SU-DHL-6 (cell line): ENCODE results near the gene KLHL29.

Experiments used
- H2AFZ ChIP-seq: fragments of 200-600 bp; sonication (generic); 2 replicates; pipeline ENCODE4 v1.6.1; 2014; ENCODE audit warnings: low read depth, mild to moderate bottlenecking, moderate library complexity, mixed read lengths, antibody characterized with exemption, low read length; ENCODE audit not compliant: severe bottlenecking
- H3F3A ChIP-seq: fragments of 200-600 bp; shearing (Covaris generic); 2 replicates; pipeline ENCODE4 v1.6.0; 2016; ENCODE audit warnings: antibody characterized with exemption, mild to moderate bottlenecking; ENCODE audit not compliant: insufficient read depth
- H3K27ac ChIP-seq: fragments of 200-600 bp; sonication (generic); 2 replicates; pipeline ENCODE4 v1.5.1; 2016; ENCODE audit warnings: low read depth, mild to moderate bottlenecking, low read length, moderate library complexity, mixed read lengths
- H3K27me3 ChIP-seq: fragments of 200-600 bp; sonication (generic), shearing (Covaris generic); 2 replicates; pipeline ENCODE4 v1.6.0; 2014; ENCODE audit warnings: mild to moderate bottlenecking, low read length
- H3K36me3 ChIP-seq: fragments of 200-600 bp; sonication (generic); 2 replicates; pipeline ENCODE4 v1.6.1; 2014; ENCODE audit warnings: mild to moderate bottlenecking, low read length, mixed read lengths
- H3K4me2 ChIP-seq: fragments of 300-600, 200-600 bp; shearing (Covaris generic), sonication (generic); 2 replicates; pipeline ENCODE4 v1.6.0; 2014; ENCODE audit warnings: low read length, low read depth, mild to moderate bottlenecking; ENCODE audit not compliant: poor library complexity, severe bottlenecking
- H3K4me3 ChIP-seq: fragments of 200-600 bp; sonication (generic); 2 replicates; pipeline ENCODE4 v1.5.1; 2014; ENCODE audit warnings: antibody characterized with exemption, low read length, mild to moderate bottlenecking, mixed read lengths; ENCODE audit not compliant: insufficient read depth, poor library complexity, severe bottlenecking
- H3K79me2 ChIP-seq: fragments of 200-600 bp; sonication (generic); 2 replicates; pipeline ENCODE4 v1.6.1; 2014; ENCODE audit warnings: mild to moderate bottlenecking, low read length, moderate library complexity; ENCODE audit not compliant: insufficient read depth
- H3K9ac ChIP-seq: fragments of 200-600 bp; sonication (generic); 2 replicates; pipeline ENCODE4 v1.7.0; 2014; ENCODE audit warnings: mild to moderate bottlenecking, low read length
- H3K9me2 ChIP-seq: fragments of 200-600 bp; sonication (generic); replicated peaks from 2 replicates; pipeline ENCODE4 v1.6.1; 2014; ENCODE audit warnings: low read length; ENCODE audit not compliant: insufficient read depth
- H3K9me3 ChIP-seq: fragments of 200-600 bp; sonication (generic); 2 replicates; pipeline ENCODE4 v1.6.1; 2014; ENCODE audit warnings: low read length, mixed read lengths; ENCODE audit not compliant: insufficient read depth
- H4K20me1 ChIP-seq: fragments of 200-600 bp; sonication (generic); 2 replicates; pipeline ENCODE4 v1.6.1; 2014; ENCODE audit warnings: low read depth, mild to moderate bottlenecking, antibody characterized with exemption, low read length, moderate library complexity, mixed read lengths
- CTCF ChIP-seq: fragments of 200-600 bp; sonication (generic); IDR thresholded peaks from one replicate; pipeline ENCODE4 v1.5.1; 2017; ENCODE audit warnings: antibody characterized with exemption, mild to moderate bottlenecking, low read length, moderate library complexity; ENCODE audit not compliant: insufficient read depth, poor library complexity, severe bottlenecking
- EZH2phosphoT487 ChIP-seq: fragments of 200-600 bp; sonication (generic), shearing (Covaris generic); conservative IDR thresholded peaks from 2 replicates; pipeline ENCODE4 v1.6.1; 2018; ENCODE audit warnings: mild to moderate bottlenecking, antibody characterized with exemption, low read length, moderate library complexity, mixed read lengths

Gene KLHL29

DNA sequence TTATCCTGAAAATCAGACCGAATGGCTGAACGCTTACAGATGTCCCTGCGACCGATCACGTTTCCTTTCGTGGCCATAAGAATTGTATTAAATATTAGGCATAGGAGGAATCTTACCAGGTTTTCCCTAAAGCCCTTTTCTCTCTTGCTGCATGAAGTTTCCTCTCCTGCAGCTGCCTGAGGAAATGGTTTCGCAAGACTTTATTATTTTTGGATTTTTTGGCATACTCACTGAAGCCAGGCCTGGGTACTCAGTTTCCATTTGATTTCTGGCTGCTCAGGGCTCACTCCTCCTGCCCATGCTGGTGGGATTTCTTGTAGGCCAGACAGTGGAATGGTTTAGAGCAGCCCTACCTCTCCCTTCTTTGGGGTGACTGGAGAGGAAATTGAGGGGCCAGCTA lies 114.0 kb downstream of the KLHL29 start:
- H3K27me3 ChIP-seq, result no peaks in the 10 kb centered on the region
- H4K20me1 ChIP-seq, result no peaks in the 10 kb centered on the region
- no peak overlapping the region for H3K27ac ChIP-seq
- H3K79me2 ChIP-seq, result no peaks in the 10 kb centered on the region
- H3K4me2 ChIP-seq, result no peak overlapping the region
- no peaks in the 10 kb centered on the region for H3K36me3 ChIP-seq
- H2AFZ ChIP-seq, result no peak overlapping the region
- no peaks in the 10 kb centered on the region for H3K9me3 ChIP-seq
- TF ChIP-seq EZH2phosphoT487 (no peak), CTCF (no peak)
- no peaks in the 10 kb centered on the region for H3F3A ChIP-seq
- H3K9ac ChIP-seq, result no peak overlapping the region
- H3K4me3 ChIP-seq, result no peak overlapping the region
- H3K9me2 ChIP-seq, result no peaks in the 10 kb centered on the region

DNA sequence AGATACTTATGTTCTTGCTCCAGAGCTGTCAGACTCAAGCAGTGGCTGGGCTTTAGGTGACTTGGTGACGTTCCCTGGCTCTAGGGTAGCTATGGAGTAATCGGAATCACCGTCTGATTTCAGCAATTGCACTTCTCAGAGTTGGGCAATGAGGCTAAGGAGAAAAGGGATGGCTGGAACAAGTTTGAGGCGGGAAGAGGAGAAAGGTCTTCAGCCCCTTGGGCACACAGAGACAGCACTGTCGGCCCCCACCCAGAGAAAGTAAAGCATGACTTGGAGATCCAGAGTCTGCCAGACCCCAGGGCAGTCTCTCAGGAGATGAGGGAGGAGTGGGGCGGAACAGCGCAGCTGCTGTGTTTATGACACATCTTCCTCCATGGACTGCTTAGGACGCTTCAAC lies 114.5 kb downstream of the KLHL29 start:
- Histone ChIP-seq H3K9me3 (no peaks in the 10 kb centered on the region), H3K9ac (no peak overlapping the region), H2AFZ (no peak overlapping the region), H3F3A (no peaks in the 10 kb centered on the region), H4K20me1 (no peaks in the 10 kb centered on the region), H3K79me2 (no peaks in the 10 kb centered on the region), H3K9me2 (no peaks in the 10 kb centered on the region), H3K4me3 (no peak overlapping the region), H3K36me3 (no peaks in the 10 kb centered on the region), H3K27ac (no peak overlapping the region), H3K4me2 (no peak overlapping the region), H3K27me3 (no peaks in the 10 kb centered on the region)
- TF ChIP-seq EZH2phosphoT487 (no peak), CTCF (no peak)

- Histone ChIP-seq H3K36me3 (no peaks in the 10 kb centered on the region), H3K4me2 (no peak overlapping the region), H3K9me2 (no peaks in the 10 kb centered on the region), H3K9me3 (no peaks in the 10 kb centered on the region), H3F3A (no peaks in the 10 kb centered on the region), H3K27ac (no peak overlapping the region), H4K20me1 (no peaks in the 10 kb centered on the region), H2AFZ (no peak overlapping the region), H3K9ac (no peak overlapping the region), H3K79me2 (no peaks in the 10 kb centered on the region), H3K4me3 (no peak overlapping the region), H3K27me3 (no peaks in the 10 kb centered on the region)
- TF ChIP-seq EZH2phosphoT487 (no peak), CTCF (no peak)
Measured at GRCh38 chr2:23500836-23501235, 115.9 kb downstream of the KLHL29 start.

DNA sequence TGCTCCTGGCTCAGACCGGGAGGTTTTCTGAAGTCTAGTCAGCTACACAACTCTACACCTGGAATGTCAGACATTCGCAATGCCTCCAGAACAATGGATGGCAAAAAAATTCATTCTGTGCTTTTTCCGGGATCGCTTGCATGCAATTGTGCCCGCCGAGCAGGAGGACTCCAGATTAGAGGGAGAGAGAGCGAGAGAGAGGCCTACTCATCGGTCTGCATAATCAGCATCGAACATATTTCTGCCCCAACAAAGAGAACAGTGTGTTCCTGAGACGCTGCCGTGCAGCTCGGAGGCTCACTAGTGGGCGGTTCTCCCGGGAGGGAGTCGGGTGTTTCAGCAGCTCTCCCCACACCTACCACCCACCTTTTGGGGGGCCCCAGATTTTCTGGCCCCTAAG lies 117.1 kb downstream of the KLHL29 start:
- no peaks in the 10 kb centered on the region for H3K9me2 ChIP-seq
- TF ChIP-seq CTCF (no peak), EZH2phosphoT487 (no peak)
- H3K27me3 ChIP-seq, result no peaks in the 10 kb centered on the region
- H3K36me3 ChIP-seq, result no peaks in the 10 kb centered on the region
- no peak overlapping the region for H3K4me2 ChIP-seq
- no peak overlapping the region for H3K9ac ChIP-seq
- no peaks in the 10 kb centered on the region for H4K20me1 ChIP-seq
- no peaks in the 10 kb centered on the region for H3K9me3 ChIP-seq
- no peak overlapping the region for H2AFZ ChIP-seq
- no peak overlapping the region for H3K4me3 ChIP-seq
- no peak overlapping the region for H3K27ac ChIP-seq
- H3F3A ChIP-seq, result no peaks in the 10 kb centered on the region
- no peaks in the 10 kb centered on the region for H3K79me2 ChIP-seq
